ENCODE data around the gene LHFPL5.

LHFPL5 gene

DNA sequence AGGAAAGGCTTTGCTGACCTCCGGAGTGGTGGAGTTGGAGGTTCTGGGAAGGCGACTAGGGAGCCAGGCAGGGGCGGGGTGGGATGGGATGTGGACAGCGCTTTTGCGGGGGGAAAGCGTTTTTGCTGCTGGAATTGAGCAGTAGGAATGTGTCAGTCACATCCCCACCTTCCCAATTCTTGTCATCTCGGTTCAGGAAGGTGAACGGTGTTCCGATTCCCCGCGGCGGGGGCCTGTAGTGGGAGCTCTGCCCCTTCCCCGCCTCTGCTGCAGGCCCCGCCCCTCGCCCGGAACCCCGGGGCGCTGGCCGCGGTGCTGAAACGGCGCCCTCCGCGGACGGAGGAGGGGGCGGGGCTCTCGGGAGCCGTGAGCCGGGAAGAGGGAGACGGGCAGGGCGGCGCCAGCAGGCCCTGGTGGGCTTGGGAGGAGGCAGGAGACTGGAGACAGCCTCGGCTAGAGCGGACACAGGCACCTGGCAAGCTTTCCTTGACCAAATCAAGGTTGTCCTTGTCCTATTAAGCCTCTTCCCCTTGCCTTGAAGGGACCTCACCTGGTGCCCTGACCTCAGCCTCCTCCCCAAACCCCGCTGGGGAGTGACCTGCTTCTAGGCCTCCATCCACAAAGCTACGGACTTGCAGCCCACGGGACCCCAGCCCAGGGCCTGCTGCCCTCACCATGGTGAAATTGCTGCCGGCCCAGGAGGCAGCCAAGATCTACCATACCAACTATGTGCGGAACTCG, at the start of gene LHFPL5:
LHFPL5 (plus strand) TSS at position 357 of the 741 bp plus-strand sequence; CDS start at position 676, 319 bp downstream.
- DNase-seq, result peak; percentile 58 to 71

DNA sequence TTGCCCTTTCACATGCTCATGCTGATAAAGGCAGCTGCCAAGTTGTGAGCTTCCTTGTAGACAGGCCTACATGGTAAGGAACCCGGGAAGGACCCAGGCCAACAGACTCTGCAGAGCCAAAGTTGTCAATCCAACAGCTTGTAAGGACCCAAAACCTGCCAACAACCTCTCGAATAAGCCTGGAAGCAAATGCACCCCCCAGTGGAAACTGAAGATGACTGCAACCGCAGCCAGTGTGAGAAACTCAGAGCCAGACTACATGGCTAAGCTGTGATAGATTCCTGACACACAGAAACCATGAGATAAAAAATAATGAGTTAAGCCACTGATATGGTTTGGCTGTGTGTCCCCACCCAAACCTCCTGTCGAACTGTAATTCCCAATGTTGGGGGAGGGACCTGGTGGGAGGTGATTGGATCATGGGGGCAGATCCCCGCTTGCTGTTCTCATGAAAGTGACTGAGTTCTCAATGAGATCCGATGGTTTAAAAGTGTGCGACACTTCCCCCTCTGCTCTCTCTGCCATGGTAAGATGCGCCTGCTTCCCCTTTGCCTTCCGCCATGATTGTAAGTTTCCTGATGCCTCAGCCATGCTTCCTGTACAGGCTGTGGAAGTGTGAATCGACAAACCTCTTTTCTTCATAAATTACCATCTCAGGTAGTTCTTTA, 47.6 kb upstream of the LHFPL5 start:
- DNase-seq, result no peak

DNA sequence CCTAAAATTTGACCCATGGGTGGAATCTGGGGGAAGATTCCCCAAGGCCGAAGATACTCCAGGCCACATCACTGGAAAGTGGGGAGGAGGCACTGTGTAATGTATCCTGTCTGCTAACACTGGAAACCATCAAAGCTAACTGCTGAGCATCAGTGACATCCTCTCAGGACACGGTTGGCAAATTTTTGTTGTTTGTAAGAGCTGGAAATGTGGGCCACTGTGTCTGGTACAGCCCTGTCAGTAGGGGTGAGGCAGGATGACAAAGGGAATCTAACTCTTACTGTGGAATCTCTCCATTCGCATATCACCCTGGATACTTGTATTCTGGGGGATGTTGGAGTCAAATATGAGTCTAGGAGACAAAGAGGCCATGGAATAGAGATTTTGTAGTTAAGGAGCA, 45.7 kb upstream of the LHFPL5 start:
- no peak for DNase-seq

- DNase-seq, result no peak
These were observed 39.4 kb upstream of the LHFPL5 start for GRCh38 chr6:35765739-35766138.

GRCh38 chr6:35769211-35769610, 35.9 kb upstream of the LHFPL5 start:
- no peak for DNase-seq

DNA sequence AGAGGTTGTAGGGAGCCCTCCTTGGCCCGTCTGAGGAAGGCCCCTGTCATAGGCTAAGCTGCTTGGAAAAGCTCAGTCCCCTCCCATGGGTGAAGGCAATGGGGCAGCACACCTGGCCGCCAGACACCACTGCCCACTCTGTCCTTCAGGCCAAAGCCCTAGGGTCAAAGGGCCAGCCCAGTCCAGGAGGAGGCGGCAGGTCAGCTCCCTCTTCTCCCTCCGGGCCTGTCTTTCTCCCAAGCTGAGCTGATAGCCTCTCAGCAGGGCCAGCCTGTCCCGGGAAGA, 33.9 kb upstream of the LHFPL5 start:
- DNase-seq, result no peak

DNA sequence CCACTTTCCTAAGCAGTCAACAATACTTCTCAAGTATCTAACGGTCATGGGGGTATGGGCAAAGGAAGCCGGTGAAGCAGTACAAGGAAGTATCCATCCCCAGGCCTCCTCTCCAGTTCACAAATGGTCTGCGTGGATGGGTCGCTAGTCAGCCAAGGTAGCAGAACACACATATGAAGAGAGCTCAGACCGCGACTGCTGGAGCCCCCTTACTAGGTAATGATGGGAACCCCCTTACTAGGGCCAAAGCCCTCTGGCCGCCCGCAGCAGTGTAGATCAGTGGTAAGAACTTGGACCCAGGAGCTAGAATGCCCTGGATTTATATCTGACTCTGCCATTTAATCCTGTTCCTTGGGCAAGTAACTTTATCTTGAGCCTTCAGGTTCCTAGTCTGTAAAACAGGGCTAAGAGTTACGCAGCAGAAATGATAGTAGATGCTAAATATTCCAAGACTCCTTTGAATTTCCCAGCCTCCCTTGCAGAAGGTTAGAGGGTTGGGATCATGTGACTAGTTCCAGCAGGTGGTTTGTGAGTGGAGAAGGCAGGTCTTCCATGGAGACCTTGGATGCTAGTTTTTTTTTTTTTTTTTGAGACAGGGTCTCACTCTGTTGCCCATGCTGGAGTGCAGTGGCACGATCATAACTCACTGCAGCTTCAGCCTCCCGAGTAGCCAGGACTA, 30.9 kb upstream of the LHFPL5 start:
- no peak for DNase-seq

GRCh38 chr6:35775031-35775430, 30.1 kb upstream of the LHFPL5 start:
- DNase-seq, result no peak

DNA sequence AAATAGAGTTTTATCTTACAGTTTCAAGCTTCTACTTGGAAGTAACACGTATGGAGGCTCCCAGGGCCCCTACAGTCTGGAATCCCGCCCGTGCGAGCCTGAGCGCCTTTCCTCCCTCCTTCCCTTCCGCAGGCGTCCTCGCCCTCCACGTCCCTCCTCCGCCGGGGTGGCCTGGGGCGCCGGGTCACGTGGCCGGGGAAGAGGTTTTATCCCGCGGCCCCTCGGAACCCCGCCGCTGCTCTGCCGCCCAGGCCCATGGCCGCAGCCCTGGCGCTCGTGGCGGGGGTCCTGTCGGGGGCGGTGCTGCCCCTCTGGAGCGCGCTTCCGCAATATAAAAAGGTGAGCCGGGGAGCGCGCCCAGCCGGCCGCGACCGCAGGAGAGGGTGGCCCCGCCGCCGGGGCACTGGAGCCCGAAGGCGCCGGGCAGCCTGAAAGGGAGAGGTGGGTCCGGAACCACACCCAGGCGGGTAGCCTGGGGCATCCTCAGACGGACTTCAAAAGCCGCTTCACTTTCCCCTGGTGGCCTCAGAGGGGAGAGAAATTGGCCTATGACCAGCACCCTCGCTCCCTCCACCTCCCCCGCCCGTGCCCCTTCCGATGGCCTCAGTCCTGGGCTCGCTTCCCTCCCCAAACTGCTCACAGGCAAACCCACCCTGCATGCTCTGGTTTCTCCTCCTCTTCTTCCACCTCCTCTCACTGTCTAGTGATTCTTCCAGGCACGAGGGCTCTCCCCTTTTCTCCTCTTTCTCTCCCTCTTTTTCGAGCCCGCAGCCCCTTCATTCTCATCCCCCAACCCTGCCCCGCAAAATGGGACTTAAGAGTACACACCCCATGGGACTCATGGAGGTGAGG, 28.6 kb upstream of the LHFPL5 start, which contains the start of gene CLPSL2:
CLPSL2 (plus strand) TSS at position 235 of the 852 bp plus-strand sequence; CDS start at position 256, 21 bp downstream.
- DNase-seq, result peak in 1 of 2 experiments; percentile 28

- no peak for DNase-seq
These were observed 27.6 kb upstream of the LHFPL5 start for GRCh38 chr6:35777356-35778102.

- no peak for DNase-seq
These were observed 26.7 kb upstream of the LHFPL5 start for GRCh38 chr6:35778437-35778836.

GRCh38 chr6:35780719-35781118, 24.4 kb upstream of the LHFPL5 start, which contains the start of gene CLPSL1:
Gene CLPSL1, plus strand, starts transcription at chr6:35781019. Its CDS starts 92 bp downstream, at chr6:35781111.
- DNase-seq, result no peak

DNA sequence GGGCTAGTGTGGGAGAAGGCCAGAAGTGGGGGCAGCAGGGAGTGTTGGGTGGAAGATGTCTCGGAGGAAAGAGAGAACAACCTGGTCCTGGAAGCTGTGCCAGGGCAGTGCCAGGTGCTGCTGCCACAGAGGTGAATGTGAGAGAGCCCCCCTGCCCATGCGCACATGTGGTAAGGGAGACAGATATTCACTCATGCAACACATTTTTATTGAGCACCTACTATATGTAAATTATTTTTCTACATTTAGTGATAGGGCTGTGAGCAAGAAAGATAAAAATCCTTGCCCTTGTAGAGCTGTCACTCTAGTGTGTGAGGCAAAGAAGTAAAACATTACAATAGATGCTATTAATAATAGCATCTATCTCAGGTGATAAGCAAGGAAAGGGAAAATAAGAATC, 23.9 kb upstream of the LHFPL5 start:
- no peak for DNase-seq

DNA sequence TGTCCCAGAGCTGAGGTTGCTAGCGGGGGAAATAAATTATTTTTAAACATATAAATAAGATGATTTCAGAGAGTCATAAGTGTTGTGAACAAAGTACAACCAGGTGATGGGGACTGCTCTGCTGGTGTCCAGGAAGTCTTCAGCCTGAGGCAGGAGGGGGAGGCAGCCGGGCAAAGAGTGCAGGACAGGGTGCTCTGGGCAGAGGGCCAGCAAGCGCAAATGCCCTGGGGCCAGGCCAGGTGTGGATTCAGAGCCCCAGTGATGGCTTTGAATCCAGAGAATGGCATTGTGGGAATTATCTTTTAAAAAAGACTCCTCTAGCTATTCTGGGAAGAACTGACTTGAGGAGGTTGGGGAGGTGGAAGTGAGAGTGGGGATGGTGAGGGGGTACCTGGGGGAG, 22.7 kb upstream of the LHFPL5 start:
- DNase-seq, result no peak

DNA sequence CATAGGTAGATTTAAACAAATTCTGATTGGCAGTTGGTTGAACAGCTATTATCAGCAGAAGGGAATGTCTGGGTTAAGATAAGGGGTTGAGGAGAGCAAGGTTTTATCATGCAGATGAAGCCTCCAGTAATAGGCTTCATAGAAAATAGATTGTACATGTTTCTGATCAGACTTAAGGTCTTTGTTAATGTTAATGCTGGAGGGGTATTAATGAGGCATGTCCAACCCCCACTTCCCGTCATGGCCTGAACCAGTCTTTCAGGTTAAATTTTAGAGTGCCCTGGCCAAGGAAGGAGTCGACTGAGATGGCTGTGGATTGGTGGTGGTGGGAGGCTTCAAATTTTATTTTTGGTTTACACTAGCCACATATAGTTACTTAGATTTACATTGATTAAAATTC, 21.0 kb upstream of the LHFPL5 start:
- no peak for DNase-seq

GRCh38 chr6:35786272-35786671, 18.9 kb upstream of the LHFPL5 start:
- DNase-seq, result no peak

GRCh38 chr6:35786810-35787209, 18.3 kb upstream of the LHFPL5 start:
- DNase-seq, result no peak

GRCh38 chr6:35787266-35788218, 17.6 kb upstream of the LHFPL5 start:
- no peak for DNase-seq

DNA sequence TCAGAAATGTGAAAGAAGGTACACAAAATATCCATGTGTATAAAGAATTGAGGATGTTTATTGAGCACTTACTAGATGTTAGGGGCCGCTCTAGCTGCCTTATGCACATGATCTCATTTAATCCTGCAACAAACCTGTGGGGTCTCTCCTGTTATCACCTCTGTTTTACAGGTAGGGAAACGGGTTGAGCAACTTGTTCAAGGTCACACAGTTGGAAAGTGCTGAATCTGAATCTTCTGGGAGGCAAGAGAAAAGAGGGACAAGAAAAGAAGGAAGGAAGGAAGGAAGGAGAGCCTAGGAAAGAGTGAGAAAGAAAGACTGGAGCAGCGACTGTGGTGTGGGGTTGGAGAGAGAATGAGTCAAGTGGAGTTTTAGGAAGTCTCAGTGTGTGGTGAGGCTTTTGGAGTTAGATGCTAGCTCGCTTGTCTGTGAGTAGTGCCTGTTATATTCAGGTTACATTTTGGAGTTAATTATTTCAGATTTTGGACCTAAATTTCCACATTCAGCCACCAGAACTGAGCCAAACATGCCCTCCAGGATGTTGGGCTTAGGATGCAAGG, 16.6 kb upstream of the LHFPL5 start:
- no peak for DNase-seq

DNA sequence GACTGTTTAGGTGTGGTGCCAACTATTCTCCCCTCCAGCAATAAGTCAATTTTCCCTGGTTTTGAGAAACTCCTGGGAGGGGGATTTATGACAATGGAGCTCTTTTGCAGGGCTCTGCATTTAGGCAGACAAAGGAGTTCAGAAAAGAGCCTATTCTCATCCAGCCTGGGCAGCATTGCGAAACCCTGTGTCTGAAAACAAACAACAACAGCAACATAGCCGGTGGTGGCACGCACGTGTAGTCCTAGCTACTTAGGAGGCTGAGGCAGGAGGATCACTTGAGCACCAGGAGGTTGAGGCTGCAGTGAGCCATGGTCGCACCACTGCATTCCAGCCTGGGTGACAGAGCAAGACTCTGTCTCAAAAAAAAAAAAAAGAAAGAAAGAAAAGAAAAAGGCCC, 14.5 kb upstream of the LHFPL5 start:
- no peak for DNase-seq
